PC-3 (cell line): ENCODE measurements around the gene CNTNAP5.
A peak's percentile ranks its signal among the peaks of the same experiment; 100 is the strongest.

ENCODE experiments used
- CTCF ChIP-seq: fragments of 300-600 bp; sonication (generic); conservative IDR thresholded peaks from 2 replicates; pipeline ENCODE4 v1.5.1; 2017; ENCODE audit warnings: antibody characterized with exemption, low read depth, mild to moderate bottlenecking, low read length
- EZH2 ChIP-seq: fragments of 300-600 bp; sonication (generic); IDR thresholded peaks from one replicate; pipeline ENCODE4 v1.6.1; 2017; ENCODE audit warnings: antibody characterized with exemption, mild to moderate bottlenecking, low read length; ENCODE audit not compliant: unreplicated experiment

- TF ChIP-seq CTCF (peak; percentile 67), EZH2 (no peak)
Measured at GRCh38 chr2:124018890-124019289, 6.2 kb upstream of the CNTNAP5 start.
